HepG2 (cell line): ENCODE data around the gene SYVN1. TPM values are rescaled to one million over a fixed set of nuclear protein-coding genes. Genes with fewer than 3 reads are reported as not detected.
A peak's percentile ranks its signal among the peaks of the same experiment; 100 is the strongest.

Source experiments
- ELF4 ChIP-seq: sonication (generic); formaldehyde crosslinking; IDR thresholded peaks from 2 replicates; pipeline ENCODE4 v1.5.0; 2020; ENCODE audit warnings: missing genetic modification reagents, mild to moderate bottlenecking, moderate library complexity, borderline replicate concordance
- GABPB1 ChIP-seq: IDR thresholded peaks from 2 replicates; pipeline ENCODE4 v1.6.1; 2016; ENCODE audit warnings: mild to moderate bottlenecking, missing genetic modification reagents, moderate library complexity, missing compliant biosample characterization
- REXO4 ChIP-seq: sonication (generic); formaldehyde crosslinking; IDR thresholded peaks from 2 replicates; pipeline ENCODE4 v1.8.0; 2022; ENCODE audit warnings: missing genetic modification reagents, mild to moderate bottlenecking, borderline replicate concordance
- RXRB ChIP-seq: IDR thresholded peaks from 2 replicates; pipeline ENCODE4 v1.6.1; 2016; ENCODE audit warnings: borderline replicate concordance, missing genetic modification reagents, missing compliant biosample characterization
- SSRP1 ChIP-seq: IDR thresholded peaks from 2 replicates; pipeline ENCODE4 v1.6.1; 2016; ENCODE audit warnings: control low read depth
- ZC3H4 ChIP-seq: sonication (generic); formaldehyde crosslinking; IDR thresholded peaks from 2 replicates; pipeline ENCODE4 v1.4.0; 2020; ENCODE audit warnings: missing genetic modification reagents, borderline replicate concordance
- ZFY ChIP-seq: sonication (generic); formaldehyde crosslinking; IDR thresholded peaks from 2 replicates; pipeline ENCODE4 v1.4.0; 2020; ENCODE audit warnings: missing genetic modification reagents
- ZNF572 ChIP-seq: sonication (generic); formaldehyde crosslinking; IDR thresholded peaks from 2 replicates; pipeline ENCODE4 v1.5.1; 2020; ENCODE audit warnings: mild to moderate bottlenecking, missing genetic modification reagents
- ZNF678 ChIP-seq: sonication (generic); formaldehyde crosslinking; IDR thresholded peaks from 2 replicates; pipeline ENCODE4 v1.4.0; 2020; ENCODE audit warnings: mild to moderate bottlenecking, missing genetic modification reagents
- polyA plus RNA-seq, 8 experiments: library from polyadenylated mRNA; depleted of rRNA in 3 of 8; stranded (reverse) in 7 of 8; unstranded in 1 of 8; fragments of >200 nt; fragmentation: Illumina TruSeq in 4 of 8; extraction: Trizol in 4 of 8; gene quantifications; 2 replicates each; pipeline versions ENCODE4 v1.2.1 to v1.2.3, GENCODE V29; 2011 to 2016; ENCODE audit warnings: low read depth in 4 of 8, missing spikeins in 1 of 8, mixed read lengths in 1 of 8; ENCODE audit not compliant: insufficient read depth in 1 of 8
- total RNA-seq, 5 experiments: library from RNA; depleted of rRNA; stranded (reverse); fragments of >200 nt; fragmentation: Illumina TruSeq; extraction: Trizol; gene quantifications; 2 replicates each; pipeline ENCODE4 v1.2.3, GENCODE V29; 2016; ENCODE audit warnings: low read depth in 1 of 5
- TF ChIP-seq, protein P1 (sequence below): sonication (generic); formaldehyde crosslinking; IDR thresholded peaks from one replicate; pipeline ENCODE4 v1.5.1; 2020; ENCODE audit warnings: mild to moderate bottlenecking, missing genetic modification reagents; ENCODE audit errors: not compliant biosample characterization
- TF ChIP-seq, protein P2 (sequence below): sonication (generic); formaldehyde crosslinking; IDR thresholded peaks from 2 replicates; pipeline ENCODE4 v1.8.0; 2022; ENCODE audit warnings: mild to moderate bottlenecking, missing genetic modification reagents
- TF ChIP-seq, protein P3 (sequence below): IDR thresholded peaks from 2 replicates; pipeline ENCODE4 v1.6.1; 2016
- TF ChIP-seq, protein P4 (sequence below): IDR thresholded peaks from 2 replicates; pipeline ENCODE4 v1.6.1; 2016; ENCODE audit warnings: low read depth

Gene SYVN1
- total and polyA plus RNA-seq, 2 of the 13 experiments (the other 11 are each of a cell fraction or from before 2014, with no cell fraction given), result 10.3 to 22.5 TPM

DNA sequence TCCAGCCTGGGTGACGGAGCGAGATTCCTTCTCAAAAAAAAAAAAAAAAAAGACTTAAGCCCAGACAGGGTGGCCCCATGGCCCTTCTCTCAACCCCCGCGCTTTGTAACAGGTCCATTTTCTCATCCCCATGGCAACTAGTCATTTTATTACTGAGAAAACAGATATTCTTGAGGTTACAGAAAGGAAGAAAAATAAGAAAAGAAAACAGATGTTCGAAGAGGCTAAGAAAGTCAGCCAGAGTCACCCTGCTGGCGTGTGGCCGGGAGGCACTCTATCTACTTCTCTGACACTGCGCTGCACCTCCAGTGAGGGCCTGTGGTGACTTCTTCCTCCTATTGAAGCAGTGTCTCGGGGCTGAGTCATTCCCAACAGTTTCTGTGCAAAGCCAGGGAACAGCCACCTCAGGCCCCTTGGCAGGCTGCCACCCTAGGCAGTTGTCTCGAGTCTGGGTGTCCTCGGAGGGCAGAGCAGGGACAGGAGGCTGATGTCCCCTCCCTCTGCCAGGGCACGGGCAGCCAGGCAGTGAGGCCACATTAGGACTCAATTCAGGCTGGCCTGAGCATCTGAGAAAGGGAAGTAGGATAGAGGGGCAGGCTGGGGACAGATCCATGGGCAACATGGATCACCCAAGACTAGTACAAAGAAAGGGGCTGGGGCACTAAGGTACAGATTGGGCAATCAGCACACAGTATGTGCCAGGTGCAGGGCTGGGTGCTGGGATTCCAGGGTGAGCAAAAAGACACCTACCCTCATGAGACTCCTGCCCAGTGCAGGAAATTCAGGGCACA, 16.4 kb upstream of the SYVN1 start (continued):
- TF ChIP-seq ZNF678 (CRISPR knock-in tag) (no peak), ZC3H4 (0 out of 2 replicates have a peak, but pooled peaks have one; percentile 29), ZFY (CRISPR knock-in tag) (no peak), SSRP1 (CRISPR knock-in tag) (no peak), REXO4 (CRISPR knock-in tag) (no peak), GABPB1 (CRISPR knock-in tag) (0 out of 2 replicates have a peak, but pooled peaks have one; percentile 23), ZNF572 (CRISPR knock-in tag) (no peak), ELF4 (CRISPR knock-in tag) (no peak), RXRB (CRISPR knock-in tag) (0 out of 2 replicates have a peak, but pooled peaks have one; percentile 18)
- TF ChIP-seq, protein P1, sequence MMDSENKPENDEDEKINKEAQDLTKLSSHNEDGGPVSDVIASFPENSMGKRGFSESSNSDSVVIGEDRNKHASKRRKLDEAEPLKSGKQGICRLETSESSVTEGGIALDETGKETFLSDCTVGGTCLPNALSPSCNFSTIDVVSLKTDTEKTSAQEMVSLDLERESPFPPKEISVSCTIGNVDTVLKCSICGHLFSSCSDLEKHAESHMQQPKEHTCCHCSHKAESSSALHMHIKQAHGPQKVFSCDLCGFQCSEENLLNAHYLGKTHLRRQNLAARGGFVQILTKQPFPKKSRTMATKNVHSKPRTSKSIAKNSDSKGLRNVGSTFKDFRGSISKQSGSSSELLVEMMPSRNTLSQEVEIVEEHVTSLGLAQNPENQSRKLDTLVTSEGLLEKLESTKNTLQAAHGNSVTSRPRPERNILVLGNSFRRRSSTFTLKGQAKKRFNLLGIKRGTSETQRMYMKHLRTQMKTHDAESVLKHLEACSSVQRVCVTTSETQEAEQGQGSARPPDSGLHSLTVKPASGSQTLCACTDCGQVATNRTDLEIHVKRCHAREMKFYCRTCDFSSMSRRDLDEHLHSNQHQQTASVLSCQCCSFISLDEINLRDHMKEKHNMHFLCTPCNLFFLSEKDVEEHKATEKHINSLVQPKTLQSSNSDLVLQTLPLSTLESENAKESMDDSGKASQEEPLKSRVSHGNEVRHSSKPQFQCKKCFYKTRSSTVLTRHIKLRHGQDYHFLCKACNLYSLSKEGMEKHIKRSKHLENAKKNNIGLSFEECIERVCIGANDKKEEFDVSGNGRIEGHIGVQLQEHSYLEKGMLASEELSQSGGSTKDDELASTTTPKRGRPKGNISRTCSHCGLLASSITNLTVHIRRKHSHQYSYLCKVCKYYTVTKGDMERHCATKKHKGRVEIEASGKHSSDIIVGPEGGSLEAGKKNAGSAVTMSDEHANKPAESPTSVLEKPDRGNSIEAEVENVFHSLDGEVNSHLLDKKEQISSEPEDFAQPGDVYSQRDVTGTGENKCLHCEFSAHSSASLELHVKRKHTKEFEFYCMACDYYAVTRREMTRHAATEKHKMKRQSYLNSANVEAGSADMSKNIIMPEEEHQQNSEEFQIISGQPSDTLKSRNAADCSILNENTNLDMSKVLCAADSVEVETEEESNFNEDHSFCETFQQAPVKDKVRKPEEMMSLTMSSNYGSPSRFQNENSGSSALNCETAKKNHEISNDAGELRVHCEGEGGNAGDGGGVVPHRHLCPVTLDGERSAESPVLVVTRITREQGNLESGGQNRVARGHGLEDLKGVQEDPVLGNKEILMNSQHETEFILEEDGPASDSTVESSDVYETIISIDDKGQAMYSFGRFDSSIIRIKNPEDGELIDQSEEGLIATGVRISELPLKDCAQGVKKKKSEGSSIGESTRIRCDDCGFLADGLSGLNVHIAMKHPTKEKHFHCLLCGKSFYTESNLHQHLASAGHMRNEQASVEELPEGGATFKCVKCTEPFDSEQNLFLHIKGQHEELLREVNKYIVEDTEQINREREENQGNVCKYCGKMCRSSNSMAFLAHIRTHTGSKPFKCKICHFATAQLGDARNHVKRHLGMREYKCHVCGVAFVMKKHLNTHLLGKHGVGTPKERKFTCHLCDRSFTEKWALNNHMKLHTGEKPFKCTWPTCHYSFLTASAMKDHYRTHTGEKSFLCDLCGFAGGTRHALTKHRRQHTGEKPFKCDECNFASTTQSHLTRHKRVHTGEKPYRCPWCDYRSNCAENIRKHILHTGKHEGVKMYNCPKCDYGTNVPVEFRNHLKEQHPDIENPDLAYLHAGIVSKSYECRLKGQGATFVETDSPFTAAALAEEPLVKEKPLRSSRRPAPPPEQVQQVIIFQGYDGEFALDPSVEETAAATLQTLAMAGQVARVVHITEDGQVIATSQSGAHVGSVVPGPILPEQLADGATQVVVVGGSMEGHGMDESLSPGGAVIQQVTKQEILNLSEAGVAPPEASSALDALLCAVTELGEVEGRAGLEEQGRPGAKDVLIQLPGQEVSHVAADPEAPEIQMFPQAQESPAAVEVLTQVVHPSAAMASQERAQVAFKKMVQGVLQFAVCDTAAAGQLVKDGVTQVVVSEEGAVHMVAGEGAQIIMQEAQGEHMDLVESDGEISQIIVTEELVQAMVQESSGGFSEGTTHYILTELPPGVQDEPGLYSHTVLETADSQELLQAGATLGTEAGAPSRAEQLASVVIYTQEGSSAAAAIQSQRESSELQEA (CRISPR knock-in tag), result no peak
- TF ChIP-seq, protein P2, sequence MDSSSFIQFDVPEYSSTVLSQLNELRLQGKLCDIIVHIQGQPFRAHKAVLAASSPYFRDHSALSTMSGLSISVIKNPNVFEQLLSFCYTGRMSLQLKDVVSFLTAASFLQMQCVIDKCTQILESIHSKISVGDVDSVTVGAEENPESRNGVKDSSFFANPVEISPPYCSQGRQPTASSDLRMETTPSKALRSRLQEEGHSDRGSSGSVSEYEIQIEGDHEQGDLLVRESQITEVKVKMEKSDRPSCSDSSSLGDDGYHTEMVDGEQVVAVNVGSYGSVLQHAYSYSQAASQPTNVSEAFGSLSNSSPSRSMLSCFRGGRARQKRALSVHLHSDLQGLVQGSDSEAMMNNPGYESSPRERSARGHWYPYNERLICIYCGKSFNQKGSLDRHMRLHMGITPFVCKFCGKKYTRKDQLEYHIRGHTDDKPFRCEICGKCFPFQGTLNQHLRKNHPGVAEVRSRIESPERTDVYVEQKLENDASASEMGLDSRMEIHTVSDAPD, result no peak
- TF ChIP-seq, protein P3, sequence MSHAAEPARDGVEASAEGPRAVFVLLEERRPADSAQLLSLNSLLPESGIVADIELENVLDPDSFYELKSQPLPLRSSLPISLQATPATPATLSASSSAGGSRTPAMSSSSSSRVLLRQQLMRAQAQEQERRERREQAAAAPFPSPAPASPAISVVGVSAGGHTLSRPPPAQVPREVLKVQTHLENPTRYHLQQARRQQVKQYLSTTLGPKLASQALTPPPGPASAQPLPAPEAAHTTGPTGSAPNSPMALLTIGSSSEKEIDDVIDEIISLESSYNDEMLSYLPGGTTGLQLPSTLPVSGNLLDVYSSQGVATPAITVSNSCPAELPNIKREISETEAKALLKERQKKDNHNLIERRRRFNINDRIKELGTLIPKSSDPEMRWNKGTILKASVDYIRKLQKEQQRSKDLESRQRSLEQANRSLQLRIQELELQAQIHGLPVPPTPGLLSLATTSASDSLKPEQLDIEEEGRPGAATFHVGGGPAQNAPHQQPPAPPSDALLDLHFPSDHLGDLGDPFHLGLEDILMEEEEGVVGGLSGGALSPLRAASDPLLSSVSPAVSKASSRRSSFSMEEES (CRISPR knock-in tag), result no peak
- TF ChIP-seq, protein P4, sequence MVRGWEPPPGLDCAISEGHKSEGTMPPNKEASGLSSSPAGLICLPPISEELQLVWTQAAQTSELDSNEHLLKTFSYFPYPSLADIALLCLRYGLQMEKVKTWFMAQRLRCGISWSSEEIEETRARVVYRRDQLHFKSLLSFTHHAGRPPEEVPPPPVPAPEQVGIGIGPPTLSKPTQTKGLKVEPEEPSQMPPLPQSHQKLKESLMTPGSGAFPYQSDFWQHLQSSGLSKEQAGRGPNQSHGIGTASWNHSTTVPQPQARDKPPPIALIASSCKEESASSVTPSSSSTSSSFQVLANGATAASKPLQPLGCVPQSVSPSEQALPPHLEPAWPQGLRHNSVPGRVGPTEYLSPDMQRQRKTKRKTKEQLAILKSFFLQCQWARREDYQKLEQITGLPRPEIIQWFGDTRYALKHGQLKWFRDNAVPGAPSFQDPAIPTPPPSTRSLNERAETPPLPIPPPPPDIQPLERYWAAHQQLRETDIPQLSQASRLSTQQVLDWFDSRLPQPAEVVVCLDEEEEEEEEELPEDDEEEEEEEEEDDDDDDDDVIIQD (CRISPR knock-in tag), result no peak
